Ascending aorta (tissue), 2 donors: ENCODE results near the gene HELB. TPM values are rescaled to one million over a fixed set of nuclear protein-coding genes. Genes with fewer than 3 reads are reported as not detected.

ENCODE experiments used
- DNase-seq, 2 donors: peaks; one replicate each; pipeline ENCODE4 v3.0.0-alpha.2; 2019; ENCODE audit warnings: low spot score in 2 of 2
- H3K27ac ChIP-seq, 2 donors: fragments of 200-600 bp; sonication (generic); one replicate each; pipeline ENCODE4 v1.5.1; 2016 to 2017; ENCODE audit warnings: mild to moderate bottlenecking in 1 of 2
- H3K27me3 ChIP-seq: fragments of 200-600 bp; sonication (generic); one replicate; pipeline ENCODE4 v1.5.1; 2017
- H3K36me3 ChIP-seq, 2 donors: fragments of 200-600 bp; sonication (generic); one replicate each; pipeline ENCODE4 v1.5.1; 2016
- H3K4me1 ChIP-seq, 2 donors: fragments of 200-600 bp; sonication (generic); one replicate each; pipeline ENCODE4 v1.5.1; 2016 to 2017; ENCODE audit warnings: mild to moderate bottlenecking in 1 of 2
- H3K4me3 ChIP-seq, 2 donors: fragments of 200-600 bp; sonication (generic); one replicate each; pipeline ENCODE4 v1.5.1; 2016 to 2017; ENCODE audit warnings: mild to moderate bottlenecking in 1 of 2
- H3K9me3 ChIP-seq, 2 donors: fragments of 200-600 bp; sonication (generic); one replicate each; pipeline ENCODE4 v1.5.1; 2016
- CTCF ChIP-seq, 3 experiments: fragments of 200-600 bp in 2 of 3; fragments of 450-650 bp in 1 of 3; sonication (generic) in 2 of 3; IDR thresholded peaks; one replicate each; pipeline ENCODE4 v1.5.1; 2016 to 2019; ENCODE audit warnings: antibody characterized with exemption in 3 of 3, mild to moderate bottlenecking in 1 of 3, moderate library complexity in 1 of 3
- intact Hi-C: fragments of 100-400 bp; cut with DNase I; formaldehyde crosslinking; loops from one replicate; pipeline ENCODE4 v1.15.1; 2023
- total RNA-seq: library from RNA; depleted of rRNA; stranded (reverse); fragments of >200 nt; gene quantifications from one replicate; pipeline ENCODE4 v1.1.0, GENCODE V29; 2016

The HELB gene
- total RNA-seq, 1 donor from 2014 or later, result 3.1 TPM

GRCh38 chr12:66331814-66332213, 29.5 kb downstream of the HELB start:
- peaks cover 0 to 4% of the 10 kb centered on the region in 2 donors for H3K36me3 ChIP-seq
- TF ChIP-seq CTCF (IDR thresholded peaks at IDR 0.05), result no peak
- DNase-seq, result no peak
- no peaks in the 10 kb centered on the region for H3K9me3 ChIP-seq
- intact Hi-C loops, result no loop called here
- H3K27me3 ChIP-seq, result no peaks in the 10 kb centered on the region
- H3K4me3 ChIP-seq, result no peak overlapping the region
- H3K27ac ChIP-seq, result no peak overlapping the region
- no peaks in the 10 kb centered on the region for H3K4me1 ChIP-seq

- DNase-seq, result no peak
- peaks cover 12 to 30% of the 10 kb centered on the region in 2 donors for H3K36me3 ChIP-seq
- TF ChIP-seq CTCF (IDR thresholded peaks at IDR 0.05), result no peak
These were observed 33.5 kb downstream of the HELB start for GRCh38 chr12:66335746-66336145.

GRCh38 chr12:66337381-66338010, 35.2 kb downstream of the HELB start:
- Histone ChIP-seq H3K4me3 (no peak overlapping the region), H3K27me3 (no peaks in the 10 kb centered on the region), H3K27ac (no peak overlapping the region), H3K36me3 (peaks cover 17 to 32% of the 10 kb centered on the region in 2 donors), H3K9me3 (peaks cover 0 to 9% of the 10 kb centered on the region in 2 donors), H3K4me1 (no peaks in the 10 kb centered on the region)
- DNase-seq, result no peak
- intact Hi-C loops, result no loop called here
- TF ChIP-seq CTCF (IDR thresholded peaks at IDR 0.05), result no peak

More at GRCh38 chr12:66335746-66336145, 33.5 kb downstream of the HELB start:
- Histone ChIP-seq H3K27ac (no peak overlapping the region), H3K4me3 (no peak overlapping the region), H3K27me3 (no peaks in the 10 kb centered on the region), H3K9me3 (no peaks in the 10 kb centered on the region), H3K4me1 (no peaks in the 10 kb centered on the region)
- intact Hi-C loops, result no loop called here

GRCh38 chr12:66340131-66340530, 37.8 kb downstream of the HELB start:
- Histone ChIP-seq H3K4me3 (no peak overlapping the region), H3K36me3 (peaks cover 23 to 38% of the 10 kb centered on the region in 2 donors), H3K9me3 (peaks cover 0 to 9% of the 10 kb centered on the region in 2 donors), H3K4me1 (no peaks in the 10 kb centered on the region), H3K27me3 (no peaks in the 10 kb centered on the region), H3K27ac (no peak overlapping the region)
- no peak for TF ChIP-seq CTCF (IDR thresholded peaks at IDR 0.05)
- DNase-seq, result no peak
- intact Hi-C loops, result no loop called here

- Histone ChIP-seq H3K36me3 (peaks cover 23 to 48% of the 10 kb centered on the region in 2 donors), H3K4me3 (no peak overlapping the region)
These were observed 38.8 kb downstream of the HELB start for GRCh38 chr12:66341126-66341525.

More at GRCh38 chr12:66341126-66341525, 38.8 kb downstream of the HELB start:
- intact Hi-C loops, result no loop called here
- no peak overlapping the region for H3K27ac ChIP-seq
- H3K4me1 ChIP-seq, result no peaks in the 10 kb centered on the region
- H3K9me3 ChIP-seq, result peaks cover 0 to 9% of the 10 kb centered on the region in 2 donors
- no peak for TF ChIP-seq CTCF (IDR thresholded peaks at IDR 0.05)
- H3K27me3 ChIP-seq, result no peaks in the 10 kb centered on the region
- DNase-seq, result no peak
